Measurements from ENCODE around the gene PCBP3. TPM values are rescaled to one million over a fixed set of nuclear protein-coding genes. Genes with fewer than 3 reads are reported as not detected.

PCBP3 gene
- total RNA-seq, 1 donor from 2014 or later: 5.0 TPM

DNA sequence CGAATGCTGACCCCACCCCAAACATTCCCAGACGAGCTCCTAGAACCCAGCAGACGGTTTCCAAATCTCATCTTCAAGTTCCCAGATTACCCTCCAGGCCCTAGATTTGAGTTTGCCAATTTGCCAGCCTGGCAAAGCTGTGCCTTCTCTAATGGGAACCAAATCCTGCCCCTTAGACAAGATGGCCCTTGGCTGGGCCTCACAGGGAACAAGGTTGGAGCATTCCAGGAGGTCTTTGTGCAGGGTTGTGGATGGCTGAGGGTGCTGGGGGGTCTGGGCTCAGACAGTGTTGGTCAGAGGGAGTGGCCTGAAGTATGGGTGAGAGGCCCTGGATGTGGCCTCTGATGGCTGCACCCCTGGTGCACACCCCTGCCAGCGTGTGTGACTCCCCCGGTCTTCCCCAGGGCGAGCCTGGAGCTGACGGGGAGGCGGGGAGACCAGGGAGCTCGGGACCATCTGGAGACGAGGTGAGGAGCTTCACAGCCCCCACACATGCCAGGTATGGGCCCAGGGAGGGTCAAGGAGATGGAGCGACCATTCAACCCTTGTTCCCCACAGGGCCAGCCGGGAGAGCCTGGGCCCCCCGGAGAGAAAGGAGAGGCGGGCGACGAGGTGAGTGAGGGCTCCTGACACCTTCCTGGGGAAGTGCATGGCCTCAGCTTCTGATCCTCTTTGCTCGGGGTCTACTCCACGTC lies 348.2 kb downstream of the PCBP3 start:
- H3K36me3 Mint-ChIP-seq: peaks cover 3% of the 10 kb centered on the region
- TF ChIP-seq, protein P1, sequence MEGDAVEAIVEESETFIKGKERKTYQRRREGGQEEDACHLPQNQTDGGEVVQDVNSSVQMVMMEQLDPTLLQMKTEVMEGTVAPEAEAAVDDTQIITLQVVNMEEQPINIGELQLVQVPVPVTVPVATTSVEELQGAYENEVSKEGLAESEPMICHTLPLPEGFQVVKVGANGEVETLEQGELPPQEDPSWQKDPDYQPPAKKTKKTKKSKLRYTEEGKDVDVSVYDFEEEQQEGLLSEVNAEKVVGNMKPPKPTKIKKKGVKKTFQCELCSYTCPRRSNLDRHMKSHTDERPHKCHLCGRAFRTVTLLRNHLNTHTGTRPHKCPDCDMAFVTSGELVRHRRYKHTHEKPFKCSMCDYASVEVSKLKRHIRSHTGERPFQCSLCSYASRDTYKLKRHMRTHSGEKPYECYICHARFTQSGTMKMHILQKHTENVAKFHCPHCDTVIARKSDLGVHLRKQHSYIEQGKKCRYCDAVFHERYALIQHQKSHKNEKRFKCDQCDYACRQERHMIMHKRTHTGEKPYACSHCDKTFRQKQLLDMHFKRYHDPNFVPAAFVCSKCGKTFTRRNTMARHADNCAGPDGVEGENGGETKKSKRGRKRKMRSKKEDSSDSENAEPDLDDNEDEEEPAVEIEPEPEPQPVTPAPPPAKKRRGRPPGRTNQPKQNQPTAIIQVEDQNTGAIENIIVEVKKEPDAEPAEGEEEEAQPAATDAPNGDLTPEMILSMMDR (IDR thresholded peaks at IDR 0.05; ENCODE audit: unreplicated experiment): no peak
- H3K27ac Mint-ChIP-seq: no peak overlapping the region
- no peaks in the 10 kb centered on the region for H3K27me3 Mint-ChIP-seq (ENCODE audit: low read depth)
- peak in 1 of 2 experiments; percentile 7 for DNase-seq (ENCODE audit: low spot score in 2 of 2, unreplicated experiment in 2 of 2)
- H3K4me3 Mint-ChIP-seq: no peak overlapping the region
- H3K9me3 Mint-ChIP-seq: no peaks in the 10 kb centered on the region
- no peaks in the 10 kb centered on the region for H3K4me1 Mint-ChIP-seq

Other genes starting within 250 kb of the PCBP3 start
- 302 to 315 TPM (median 305 TPM) in 3 replicates for gene COL18A1, start 238.6 kb upstream of the PCBP3 start, total RNA-seq
- gene SLC19A1, start 101.3 kb upstream of the PCBP3 start, total RNA-seq: 32.6 to 36.8 TPM (median 33.0 TPM) in 3 replicates

All from mesothelial cell of epicardium (in vitro differentiated cells).